Fibroblast of villous mesenchyme (primary cell): Measurements from ENCODE around the gene IQSEC1. TPM values are rescaled to one million over a fixed set of nuclear protein-coding genes. Genes with fewer than 3 reads are reported as not detected.

Experiments
- DNase-seq: peaks from one replicate; pipeline ENCODE4 v3.0.0-alpha.2; 2010; ENCODE audit warnings: low read depth
- H3K4me3 ChIP-seq: 2 replicates; pipeline ENCODE4 v1.5.1; 2011; ENCODE audit warnings: low read depth, mild to moderate bottlenecking, low read length
- CTCF ChIP-seq: IDR thresholded peaks from 2 replicates; pipeline ENCODE4 v1.5.1; 2012; ENCODE audit warnings: low read depth, mild to moderate bottlenecking, low read length; ENCODE audit not compliant: insufficient read depth
- total RNA-seq: library from RNA; depleted of rRNA; stranded (reverse); fragments of >200 nt; gene quantifications from 2 replicates; pipeline ENCODE4 v1.2.3, GENCODE V29; 2012

IQSEC1 gene
- total RNA-seq, 1 donor, result 19.9 TPM

GRCh38 chr3:13091898-13092611, 18.8 kb upstream of the IQSEC1 start:
- no peak overlapping the region for H3K4me3 ChIP-seq
- TF ChIP-seq CTCF, result peak; percentile 92
- peak; percentile 70 for DNase-seq

- no peak overlapping the region for H3K4me3 ChIP-seq
- DNase-seq, result no peak
- no peak for TF ChIP-seq CTCF
Observed at GRCh38 chr3:13088028-13089006, 15.1 kb upstream of the IQSEC1 start.

- no peak overlapping the region for H3K4me3 ChIP-seq
- no peak for TF ChIP-seq CTCF
- no peak for DNase-seq
Observed at GRCh38 chr3:13087320-13087990, 14.2 kb upstream of the IQSEC1 start.

GRCh38 chr3:13086531-13086981, 13.3 kb upstream of the IQSEC1 start:
- no peak overlapping the region for H3K4me3 ChIP-seq
- no peak for DNase-seq
- no peak for TF ChIP-seq CTCF

GRCh38 chr3:13085846-13086179, 12.6 kb upstream of the IQSEC1 start:
- no peak overlapping the region for H3K4me3 ChIP-seq
- DNase-seq, result no peak
- no peak for TF ChIP-seq CTCF

- no peak for DNase-seq
- no peak for TF ChIP-seq CTCF
- no peak overlapping the region for H3K4me3 ChIP-seq
Observed at GRCh38 chr3:13085081-13085845, 12.0 kb upstream of the IQSEC1 start.
